Muscle of arm (tissue), 12 donors: ENCODE data around the gene KCNK10. TPM values are rescaled to one million over a fixed set of nuclear protein-coding genes. Genes with fewer than 3 reads are reported as not detected.

Experiments
- DNase-seq: peaks from one replicate; pipeline ENCODE4 v3.0.0-alpha.2; 2013
- polyA plus RNA-seq, 12 donors: library from polyadenylated mRNA; unstranded; fragments of 120-200 nt; gene quantifications; one replicate each; pipeline ENCODE4 v1.2.1, GENCODE V29; 2013; ENCODE audit not compliant: insufficient read length in 12 of 12

Gene KCNK10
- polyA plus RNA-seq, 12 donors = 0.04 to 0.12 (median 0.08) TPM; not detected in 5

GRCh38 chr14:88321692-88322503 is 1.2 kb downstream of the KCNK10 start:
- DNase-seq = no peak

- DNase-seq = no peak
Measured at GRCh38 chr14:88318406-88318805, 4.7 kb downstream of the KCNK10 start.

GRCh38 chr14:88316521-88316920 is 6.5 kb downstream of the KCNK10 start:
- no peak for DNase-seq

- no peak for DNase-seq
Measured at GRCh38 chr14:88312257-88312656, 10.8 kb downstream of the KCNK10 start.

- no peak for DNase-seq
Measured at GRCh38 chr14:88311780-88312179, 11.3 kb downstream of the KCNK10 start.

- no peak for DNase-seq
Measured at GRCh38 chr14:88310449-88310848, 12.6 kb downstream of the KCNK10 start.

GRCh38 chr14:88310021-88310420 is 13.0 kb downstream of the KCNK10 start:
- DNase-seq = no peak

GRCh38 chr14:88305528-88306322 is 17.3 kb downstream of the KCNK10 start:
- DNase-seq = no peak

GRCh38 chr14:88303041-88303440 is 20.0 kb downstream of the KCNK10 start:
- DNase-seq = no peak

- DNase-seq = no peak
Measured at GRCh38 chr14:88301381-88301780, 21.7 kb downstream of the KCNK10 start.

GRCh38 chr14:88300817-88301216 is 22.3 kb downstream of the KCNK10 start:
- no peak for DNase-seq

GRCh38 chr14:88299865-88300530 is 23.1 kb downstream of the KCNK10 start:
- DNase-seq = no peak

- DNase-seq = no peak
Measured at GRCh38 chr14:88297306-88297705, 25.8 kb downstream of the KCNK10 start.

- DNase-seq = no peak
Measured at GRCh38 chr14:88296351-88296750, 26.7 kb downstream of the KCNK10 start.

GRCh38 chr14:88289996-88290395 is 33.1 kb downstream of the KCNK10 start:
- no peak for DNase-seq

GRCh38 chr14:88289234-88289633 is 33.8 kb downstream of the KCNK10 start:
- DNase-seq = no peak

GRCh38 chr14:88286309-88286708 is 36.8 kb downstream of the KCNK10 start:
- DNase-seq = no peak

GRCh38 chr14:88281447-88281846 is 41.6 kb downstream of the KCNK10 start:
- DNase-seq = no peak

GRCh38 chr14:88276923-88277596 is 46.0 kb downstream of the KCNK10 start:
- DNase-seq = no peak

GRCh38 chr14:88272390-88273269 is 50.4 kb downstream of the KCNK10 start:
- DNase-seq = no peak

- no peak for DNase-seq
Measured at GRCh38 chr14:88271205-88271604, 51.9 kb downstream of the KCNK10 start.
